ENCODE results near the gene LRRC75A.
"Not testable (repeated sequence)": the region's sequence is repeated elsewhere in the genome, so short reads cannot be mapped to it uniquely, and the experiment has no call there.

The LRRC75A gene

DNA sequence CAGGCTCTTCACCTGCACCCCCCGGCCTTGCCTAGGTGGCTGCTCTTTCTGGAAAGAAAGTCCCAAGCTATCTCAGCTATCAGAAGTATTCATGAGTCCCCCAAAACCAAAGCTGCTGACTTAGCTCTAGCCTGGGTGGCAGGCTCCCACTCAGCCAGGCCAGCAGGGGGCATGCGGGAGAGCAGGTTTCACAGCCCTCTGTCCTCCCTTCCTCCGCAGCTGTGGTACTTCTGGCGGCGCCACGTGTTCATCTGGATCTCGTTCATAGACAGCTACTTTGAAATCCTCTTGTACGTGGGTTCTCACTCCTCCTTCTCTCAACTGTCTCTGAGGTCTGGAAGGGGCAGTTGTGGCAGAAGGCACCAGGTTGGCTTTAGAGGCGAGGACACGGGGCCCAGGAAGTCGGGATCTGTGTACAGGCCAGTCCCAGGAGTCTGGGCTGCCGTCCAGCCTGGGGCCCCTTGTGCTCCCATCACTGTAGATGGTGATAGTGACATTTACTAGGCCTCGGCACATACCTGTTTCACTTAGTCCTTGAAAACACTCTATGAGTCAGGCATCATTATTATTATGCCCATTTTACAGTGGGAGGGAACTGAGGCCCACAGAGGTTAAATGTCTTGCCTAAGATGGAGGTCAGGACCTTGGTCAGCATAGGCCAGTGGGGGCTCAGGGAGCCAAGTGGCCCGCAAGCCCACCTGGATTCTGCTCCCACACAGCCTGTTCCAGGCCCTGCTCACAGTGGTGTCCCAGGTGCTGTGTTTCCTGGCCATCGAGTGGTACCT is 63.7 kb downstream of the LRRC75A start:
- no peak for DNase-seq

GRCh38 chr17:16427020-16427419 is 65.0 kb downstream of the LRRC75A start:
- DNase-seq, result no peak

DNA sequence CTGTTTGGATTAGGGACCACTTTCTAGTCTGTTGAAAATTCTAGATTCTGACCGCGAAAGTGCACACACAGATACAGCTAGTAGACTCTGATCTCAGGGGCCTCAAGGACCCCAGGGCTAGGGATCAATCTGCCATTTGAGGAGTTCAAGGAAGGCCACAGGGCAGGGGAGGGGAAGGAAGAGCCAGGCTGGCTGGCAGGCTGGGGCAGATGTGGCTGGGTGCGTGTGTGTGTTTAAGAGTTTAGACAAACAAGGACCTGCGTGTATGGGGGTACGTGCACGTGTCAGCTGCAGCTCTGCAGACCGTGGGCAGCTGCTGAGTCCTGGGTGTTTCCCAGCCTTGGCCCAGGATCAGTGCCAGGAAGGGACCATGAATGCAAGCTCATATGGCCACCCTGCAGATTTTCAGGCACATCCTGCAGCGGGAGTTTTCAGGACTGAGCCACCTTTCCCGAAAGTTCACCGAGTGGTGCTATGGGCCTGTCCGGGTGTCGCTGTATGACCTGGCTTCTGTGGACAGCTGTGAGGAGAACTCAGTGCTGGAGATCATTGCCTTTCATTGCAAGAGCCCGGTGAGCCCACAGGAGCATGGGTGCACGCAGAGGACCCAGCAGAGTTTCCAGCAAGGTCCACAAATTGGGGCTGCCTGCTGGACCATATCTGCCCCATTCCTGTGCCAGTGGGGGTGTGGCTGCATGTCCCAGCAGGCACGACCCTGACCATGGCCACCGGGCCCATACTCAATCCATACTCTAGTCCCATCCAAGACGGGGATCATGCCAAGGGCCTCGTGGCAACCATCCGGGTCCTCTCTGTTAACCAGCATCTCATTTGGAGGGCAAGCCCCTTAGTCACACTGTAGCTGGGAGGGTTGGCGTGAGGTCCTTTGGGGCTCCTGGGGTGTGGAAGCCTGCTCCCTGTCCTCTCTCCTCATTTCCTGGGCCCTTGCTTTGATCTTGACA is 66.0 kb downstream of the LRRC75A start:
- DNase-seq, result no peak

DNA sequence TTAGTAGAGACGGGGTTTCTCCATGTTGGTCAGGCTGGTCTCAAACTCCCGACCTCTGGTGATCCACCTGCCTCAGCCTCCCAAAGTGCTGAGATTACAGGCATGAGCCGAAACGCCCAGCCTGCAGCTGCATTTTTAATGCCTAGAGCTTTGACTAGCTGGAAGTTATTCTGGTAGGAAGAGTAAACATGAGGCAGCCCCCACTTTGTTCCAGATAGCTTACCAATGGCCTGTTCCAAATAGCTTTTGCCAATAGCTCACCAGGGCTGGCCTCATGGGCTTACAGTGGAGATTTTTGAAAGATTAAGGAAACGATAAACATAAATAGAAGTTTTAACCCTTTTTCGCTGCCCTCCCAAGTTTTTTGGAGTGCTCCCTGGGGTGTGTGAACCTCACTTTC is 66.8 kb downstream of the LRRC75A start:
- no peak for DNase-seq

DNA sequence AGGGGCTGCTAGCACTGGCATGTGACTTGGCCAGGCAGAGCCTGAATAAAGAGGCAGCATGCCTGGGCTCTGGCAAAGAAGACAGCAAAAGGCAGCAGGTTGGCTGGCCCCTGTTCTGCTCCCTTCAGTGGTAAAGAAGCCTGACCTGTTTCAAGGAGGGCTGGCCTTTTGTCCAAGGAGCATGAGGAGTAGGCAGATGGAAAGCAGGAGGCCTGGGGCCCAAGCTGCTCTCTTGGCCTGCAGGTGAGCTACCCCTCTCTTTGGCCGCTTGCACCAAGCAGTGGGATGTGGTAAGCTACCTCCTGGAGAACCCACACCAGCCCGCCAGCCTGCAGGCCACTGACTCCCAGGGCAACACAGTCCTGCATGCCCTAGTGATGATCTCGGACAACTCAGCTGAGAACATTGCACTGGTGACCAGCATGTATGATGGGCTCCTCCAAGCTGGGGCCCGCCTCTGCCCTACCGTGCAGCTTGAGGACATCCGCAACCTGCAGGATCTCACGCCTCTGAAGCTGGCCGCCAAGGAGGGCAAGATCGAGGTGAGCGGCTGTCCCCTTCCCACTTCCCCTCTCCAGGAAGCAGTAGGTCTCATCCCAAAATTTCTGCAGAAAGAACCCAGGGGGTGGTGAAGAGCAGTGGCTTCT is 68.6 kb downstream of the LRRC75A start:
- no peak for DNase-seq

DNA sequence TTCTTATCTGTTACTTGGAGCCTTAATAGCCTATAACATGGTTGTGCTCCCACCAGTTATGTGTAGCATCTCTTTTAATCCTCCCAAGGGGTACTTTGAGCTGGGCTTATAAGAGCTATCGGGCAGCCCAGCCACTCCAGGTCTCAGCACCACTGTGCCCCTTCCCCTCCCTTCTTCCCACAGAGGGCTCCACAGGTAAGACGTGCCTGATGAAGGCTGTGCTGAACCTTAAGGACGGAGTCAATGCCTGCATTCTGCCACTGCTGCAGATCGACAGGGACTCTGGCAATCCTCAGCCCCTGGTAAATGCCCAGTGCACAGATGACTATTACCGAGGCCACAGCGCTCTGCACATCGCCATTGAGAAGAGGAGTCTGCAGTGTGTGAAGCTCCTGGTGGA is 69.6 kb downstream of the LRRC75A start:
- DNase-seq, result no peak

DNA sequence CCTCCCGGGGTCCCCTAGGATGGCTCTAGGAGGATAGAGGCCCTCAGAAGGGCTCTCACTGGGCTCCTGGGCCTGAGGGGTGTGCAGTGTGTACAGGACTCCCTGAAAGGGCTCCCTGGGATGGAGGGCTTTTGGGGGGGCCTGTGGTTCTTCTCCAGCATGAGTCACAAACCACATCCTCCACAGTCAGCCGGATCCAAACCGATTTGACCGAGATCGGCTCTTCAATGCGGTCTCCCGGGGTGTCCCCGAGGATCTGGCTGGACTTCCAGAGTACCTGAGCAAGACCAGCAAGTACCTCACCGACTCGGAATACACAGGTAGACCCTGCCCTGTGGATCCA is 72.1 kb downstream of the LRRC75A start:
- DNase-seq, result peak; percentile 52

DNA sequence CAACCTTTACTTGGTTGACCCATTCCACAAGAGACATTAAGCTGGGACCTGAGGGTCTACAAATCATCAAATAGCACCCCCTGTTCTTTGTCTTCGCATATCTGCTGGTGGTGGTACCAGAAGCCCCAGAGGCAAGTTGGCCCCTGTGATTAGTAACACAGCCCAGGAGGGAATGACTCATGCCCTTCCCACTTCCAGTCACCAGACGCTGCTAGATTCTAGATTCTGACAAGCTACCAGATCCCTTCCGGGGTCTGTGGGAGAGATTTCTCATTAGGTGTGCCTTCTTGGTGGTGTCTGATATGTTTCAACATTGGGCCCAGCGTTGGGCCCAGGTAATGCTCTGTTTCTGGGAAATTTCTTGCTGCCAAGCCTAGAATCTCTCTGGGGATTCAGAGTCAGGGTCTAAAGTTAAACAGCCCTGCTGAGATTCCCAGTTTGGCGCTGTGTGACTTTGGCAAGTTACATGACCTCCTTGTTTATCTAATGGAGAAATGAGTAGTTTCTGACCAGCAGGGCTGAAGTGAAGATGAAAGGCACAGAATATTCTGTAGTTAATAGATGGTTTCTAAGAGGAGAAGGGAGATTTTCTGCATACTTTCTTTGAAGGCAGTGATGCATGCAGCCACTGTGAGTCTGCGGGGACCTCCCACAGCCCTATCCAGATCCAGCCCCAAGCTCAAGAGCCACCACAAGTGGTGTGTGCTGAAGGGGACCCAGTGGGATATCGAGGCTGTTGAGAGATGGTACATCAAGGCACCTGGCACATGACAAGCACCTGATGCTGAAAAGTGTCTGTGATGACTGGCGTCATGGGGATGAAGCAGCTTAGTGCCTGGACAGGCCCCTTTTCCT is 72.7 kb downstream of the LRRC75A start:
- no peak for DNase-seq

DNA sequence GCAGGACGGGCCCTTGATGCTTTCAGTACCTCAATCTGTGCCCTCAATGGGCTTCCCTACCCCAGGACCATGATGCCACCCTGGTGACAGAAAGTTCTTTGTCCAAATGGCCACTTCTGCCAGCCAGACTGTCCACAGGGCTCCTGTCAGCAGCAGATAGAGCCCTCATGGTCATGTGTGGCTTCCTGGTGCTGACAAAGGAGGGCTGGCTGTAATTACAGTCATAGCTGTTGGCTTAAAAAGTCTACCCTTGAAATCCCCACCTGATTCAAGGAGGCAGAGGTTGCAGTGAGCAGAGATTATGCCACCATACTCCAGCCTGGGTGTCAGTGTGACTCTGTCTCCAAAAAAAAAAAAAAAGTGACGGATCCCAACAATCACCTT is 73.3 kb downstream of the LRRC75A start:
- DNase-seq, result no peak

- no peak for DNase-seq
Measured at GRCh38 chr17:16417896-16418684, 73.9 kb downstream of the LRRC75A start.

- no peak for DNase-seq
Measured at GRCh38 chr17:16417399-16417798, 74.6 kb downstream of the LRRC75A start.

DNA sequence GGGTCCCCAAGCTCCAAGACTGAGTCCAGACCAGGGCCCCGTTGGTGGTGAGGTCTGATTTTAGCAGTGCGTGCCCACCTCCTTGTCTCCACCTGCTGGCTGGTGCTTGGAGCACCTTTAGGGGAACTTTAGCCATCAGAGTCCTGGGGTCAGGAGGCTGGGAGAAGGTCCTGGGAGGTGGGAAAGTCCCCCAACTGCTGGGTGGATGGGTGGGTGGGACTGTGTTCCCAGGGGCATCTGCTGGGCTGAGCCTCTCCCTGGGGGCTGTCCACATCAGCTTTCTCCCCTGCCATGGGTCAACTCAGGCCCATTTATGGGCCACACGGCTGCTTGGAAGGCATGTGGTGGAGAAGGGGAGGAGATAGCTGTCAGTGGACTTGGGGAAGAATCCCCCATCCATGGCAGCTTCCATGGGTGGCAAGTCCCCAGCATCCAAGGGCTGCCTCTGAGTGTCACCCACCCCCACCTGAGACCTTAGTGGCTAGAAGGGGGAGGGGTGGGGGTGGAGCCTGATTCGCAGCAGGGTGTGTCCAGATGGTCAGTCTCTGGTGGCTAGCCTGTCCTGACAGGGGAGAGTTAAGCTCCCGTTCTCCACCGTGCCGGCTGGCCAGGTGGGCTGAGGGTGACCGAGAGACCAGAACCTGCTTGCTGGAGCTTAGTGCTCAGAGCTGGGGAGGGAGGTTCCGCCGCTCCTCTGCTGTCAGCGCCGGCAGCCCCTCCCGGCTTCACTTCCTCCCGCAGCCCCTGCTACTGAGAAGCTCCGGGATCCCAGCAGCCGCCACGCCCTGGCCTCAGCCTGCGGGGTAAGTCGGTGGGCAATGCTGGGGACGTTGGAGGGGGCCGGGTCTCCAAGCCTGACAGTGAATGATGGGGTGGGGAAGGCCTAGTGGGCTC is 76.7 kb downstream of the LRRC75A start, which contains the start of gene TRPV2:
Gene TRPV2 (plus strand): TSS at position 541 of the 894 bp plus-strand sequence. CDS start 2,098 bp downstream, outside the sequence.
- DNase-seq, result peak; percentile 48

DNA sequence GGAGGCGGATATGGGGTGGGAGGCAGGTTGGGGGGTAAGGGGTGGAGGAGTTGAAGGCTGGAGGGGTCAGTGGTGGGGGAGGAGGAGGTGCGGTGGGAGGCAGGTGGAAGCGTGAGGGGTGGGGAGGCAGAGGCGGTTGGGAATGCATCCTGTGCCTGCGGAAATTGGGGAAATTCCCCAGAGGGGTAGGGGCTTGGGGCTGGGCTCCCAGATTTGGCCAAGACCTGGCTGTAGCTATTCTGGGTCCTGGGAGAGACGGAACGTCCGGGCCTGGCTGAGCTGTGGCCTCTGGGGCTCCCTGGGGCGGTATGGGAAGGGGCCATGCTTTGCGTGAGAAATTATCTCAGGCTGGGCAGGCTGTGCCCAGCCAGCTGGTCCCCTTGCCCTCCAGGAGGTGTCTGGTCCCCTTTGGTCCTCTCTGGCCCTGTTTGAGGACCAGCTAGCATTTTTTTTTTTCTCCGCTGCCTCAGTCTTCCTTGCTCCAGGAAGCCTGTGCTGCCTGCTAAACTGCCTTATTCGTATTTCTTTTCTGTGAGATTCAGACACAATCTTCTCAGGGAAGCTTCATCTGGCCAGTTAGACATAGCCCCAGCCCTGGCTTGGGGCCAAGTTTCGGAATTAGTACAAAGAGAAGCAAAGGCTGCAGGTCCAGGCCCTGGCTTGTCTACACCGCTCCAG is 83.9 kb downstream of the LRRC75A start:
- DNase-seq, result no peak

GRCh38 chr17:16406742-16407674 is 85.0 kb downstream of the LRRC75A start:
- DNase-seq, result no peak

DNA sequence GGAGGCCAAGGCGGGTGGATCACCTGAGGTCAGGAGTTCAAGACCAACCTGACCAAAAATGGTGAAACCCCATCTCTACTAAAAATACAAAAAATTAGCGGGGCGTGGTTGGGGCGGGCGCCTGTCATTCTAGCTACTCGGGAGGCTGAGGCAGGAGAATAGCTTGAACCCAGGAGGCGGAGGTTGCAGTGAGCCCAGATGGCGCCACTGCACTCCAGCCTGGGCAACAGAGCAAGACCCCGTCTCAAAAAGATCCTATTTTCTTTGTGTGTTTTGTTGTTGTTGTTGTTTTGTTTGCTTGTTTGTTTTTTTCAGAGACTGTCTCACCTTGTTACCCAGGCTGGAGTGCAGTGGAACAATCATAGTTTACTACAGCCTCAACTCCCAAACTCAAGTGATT is 88.1 kb downstream of the LRRC75A start:
- not testable (repeated sequence) for DNase-seq

DNA sequence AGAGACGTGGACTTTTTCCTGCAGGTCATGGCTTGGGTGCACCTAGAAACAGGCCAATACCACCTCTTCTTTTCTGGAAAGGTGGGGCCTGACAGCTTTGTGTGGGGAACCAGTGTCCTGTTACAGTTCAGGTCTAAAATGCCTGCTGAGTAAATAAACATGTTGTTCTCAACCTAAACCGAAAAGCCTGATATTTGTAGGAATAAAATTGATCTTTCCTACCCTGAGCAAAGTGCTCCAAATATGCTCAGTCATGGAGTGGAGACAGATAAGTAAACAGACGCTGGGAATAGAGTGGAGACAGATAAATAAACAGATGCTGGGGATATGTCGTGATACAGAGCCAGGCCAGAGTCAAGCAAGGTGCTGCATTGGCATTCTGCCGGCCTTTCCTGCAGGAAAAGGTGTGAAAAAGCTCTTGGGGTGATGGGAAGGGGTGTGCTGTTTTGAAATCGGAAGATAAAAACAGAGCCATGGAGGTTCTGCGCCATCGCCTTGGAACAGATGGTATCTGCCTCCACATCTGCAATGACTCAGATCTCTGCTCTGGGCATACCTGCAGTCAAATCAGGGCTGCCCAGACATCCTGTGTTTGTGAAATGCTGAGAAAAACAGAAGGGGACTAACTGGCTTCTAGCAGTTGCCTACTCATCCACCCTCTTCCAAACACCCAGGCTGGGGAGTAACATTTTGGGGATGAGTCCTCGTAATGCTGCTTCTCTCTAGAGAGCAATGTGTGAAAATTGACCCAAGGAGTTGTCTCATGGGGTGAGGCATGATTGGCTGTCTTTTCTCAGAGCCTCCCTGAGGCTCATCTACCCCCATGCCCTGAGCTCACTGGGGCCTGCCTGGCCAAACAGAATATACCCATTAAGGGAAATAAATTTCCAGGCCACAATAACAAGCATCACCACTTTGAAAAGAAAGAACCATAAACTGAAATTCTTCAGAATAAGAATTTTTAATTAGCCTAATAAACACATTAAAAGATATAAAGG is 93.4 kb downstream of the LRRC75A start:
- no peak for DNase-seq

- DNase-seq, result not testable (repeated sequence)
Measured at GRCh38 chr17:16396693-16397092, 95.3 kb downstream of the LRRC75A start.

Measured in activated CD4-positive, CD25-positive, alpha-beta regulatory T cell treated with anti-CD3 and anti-CD28 coated beads, Interleukin-2, amount 50 U/mL, for 72 hours (primary cell).